K562 (cell line): ENCODE data around the gene ADAM10. TPM values are rescaled to one million over a fixed set of nuclear protein-coding genes. Genes with fewer than 3 reads are reported as not detected.
A peak's percentile ranks its signal among the peaks of the same experiment; 100 is the strongest.

Source experiments
- CHD2 ChIP-seq: IDR thresholded peaks from 2 replicates; pipeline ENCODE4 v1.6.1; 2011; ENCODE audit warnings: low read depth, low read length
- CTCF ChIP-seq, 3 experiments: IDR thresholded peaks in 2 of 3; conservative IDR thresholded peaks in 1 of 3; 2 replicates each; pipeline ENCODE4 v1.5.1; 2011 to 2012; ENCODE audit warnings: low read length in 3 of 3, mild to moderate bottlenecking in 3 of 3, control low read depth in 2 of 3, improper control_type of control experiment in 1 of 3, inconsistent platforms in 1 of 3, low read depth in 1 of 3, mixed read lengths in 1 of 3, moderate library complexity in 1 of 3; ENCODE audit not compliant: insufficient read depth in 2 of 3
- CUX1 ChIP-seq: fragments of 200-800 bp; sonication (Bioruptor generic); IDR thresholded peaks from 2 replicates; pipeline ENCODE4 v1.6.1; 2016; ENCODE audit warnings: missing genetic modification characterization, missing compliant biosample characterization
- EZH2 ChIP-seq: IDR thresholded peaks from 2 replicates; pipeline ENCODE4 v1.6.1; 2012; ENCODE audit warnings: low read depth, mild to moderate bottlenecking, inconsistent platforms, low read length, borderline replicate concordance
- LCOR ChIP-seq: sonication (generic); formaldehyde crosslinking; IDR thresholded peaks from 2 replicates; pipeline ENCODE4 v1.8.0; 2022; ENCODE audit warnings: mild to moderate bottlenecking, missing genetic modification reagents
- MAZ ChIP-seq, 2 experiments: fragments of 450-650 bp in 1 of 2; sonication (generic) in 1 of 2; formaldehyde crosslinking; IDR thresholded peaks in 1 of 2; conservative IDR thresholded peaks in 1 of 2; 2 replicates each; pipeline versions ENCODE4 v1.4.0 to v1.5.0; 2020; ENCODE audit warnings: mild to moderate bottlenecking in 1 of 2, missing genetic modification reagents in 1 of 2
- PKNOX1 ChIP-seq: fragments of 450-650 bp; IDR thresholded peaks from 2 replicates; pipeline ENCODE4 v1.6.1; 2016
- SMARCA4 ChIP-seq: fragments of 450-650 bp; IDR thresholded peaks from 2 replicates; pipeline ENCODE4 v1.6.1; 2016
- SMARCB1 ChIP-seq: IDR thresholded peaks from 2 replicates; pipeline ENCODE4 v1.6.1; 2011; ENCODE audit warnings: improper control_type of control experiment, low read depth; ENCODE audit not compliant: insufficient read length
- SREBF2 ChIP-seq: sonication (generic); formaldehyde crosslinking; IDR thresholded peaks from 2 replicates; pipeline ENCODE4 v1.4.0; 2020; ENCODE audit warnings: mild to moderate bottlenecking, missing genetic modification reagents
- ZNF592 ChIP-seq: fragments of 450-650 bp; IDR thresholded peaks from 2 replicates; pipeline ENCODE4 v1.6.1; 2017; ENCODE audit warnings: antibody characterized with exemption, mild to moderate bottlenecking
- ZNF655 ChIP-seq: fragments of 250-450 bp; sonication (Bioruptor Pico); IDR thresholded peaks from 2 replicates; pipeline ENCODE4 v1.5.0; 2021
- polyA plus RNA-seq, 8 experiments: library from polyadenylated mRNA; depleted of rRNA in 4 of 8; stranded (reverse) in 5 of 8; unstranded in 3 of 8; fragments of >200 nt; fragmentation: Nextera tagmentation in 2 of 8; fragmentation: Illumina TruSeq in 1 of 8; extraction: Ambion mirVana in 2 of 8; extraction: Trizol in 1 of 8; gene quantifications; 2 replicates each; pipeline versions ENCODE4 v1.2.1 to v1.2.3, GENCODE V29; 2011 to 2014; ENCODE audit warnings: inconsistent platforms in 1 of 8, missing spikeins in 1 of 8
- total RNA-seq, 7 experiments: library from RNA; depleted of rRNA in 6 of 7; stranded (reverse); fragments of >200 nt in 6 of 7; fragmentation: Illumina TruSeq in 2 of 7; extraction: Trizol in 2 of 7; gene quantifications; 2 replicates each; pipeline versions ENCODE4 v1.2.1 to v1.2.3, GENCODE V29; 2011 to 2021; ENCODE audit warnings: low replicate concordance in 1 of 7

The ADAM10 gene
- total and polyA plus RNA-seq, 9 of the 15 experiments (the other 6 are each of a cell fraction or from before 2014, with no cell fraction given): 11.9 to 152 (median 57.3) TPM

GRCh38 chr15:58665672-58666071, 83.8 kb downstream of the ADAM10 start (continued):
- TF ChIP-seq SREBF2 (CRISPR knock-in tag) (no peak), SMARCB1 (no peak), CUX1 (no peak), MAZ (CRISPR knock-in tag; conservative IDR thresholded peaks at IDR 0.05 in 1 of 2, IDR thresholded peaks at IDR 0.05 in 1 of 2) (no peak), EZH2 (no peak), ZNF655 (no peak), SMARCA4 (no peak), PKNOX1 (peak; percentile 80), ZNF592 (no peak), CTCF (IDR thresholded peaks at IDR 0.05 in 2 of 3, conservative IDR thresholded peaks at IDR 0.05 in 1 of 3; ENCODE audit: insufficient read depth in 2 of 3, low read depth in 1 of 3, low read length in 3 of 3) (no peak), CHD2 (no peak), LCOR (CRISPR knock-in tag) (no peak)
